Right ventricle myocardium inferior (tissue), 1 donor: ENCODE data around the gene ARX. TPM values are rescaled to one million over a fixed set of nuclear protein-coding genes. Genes with fewer than 3 reads are reported as not detected.

Experiments used
- ATAC-seq: fragments of 200-7000 bp; cut with Tn5 transposase; one replicate; pipeline ENCODE4 v1.9.1; 2020; ENCODE audit warnings: mild to moderate bottlenecking, moderate library complexity
- DNase-seq: peaks from one replicate; pipeline ENCODE4 v3.0.0; 2021; ENCODE audit errors: missing footprints
- intact Hi-C: fragments of 100-400 bp; cut with DNase I; formaldehyde crosslinking; loops from one replicate; pipeline ENCODE4 v1.11.0; 2022
- total RNA-seq: library from RNA; stranded (reverse); fragmentation: NEBNext Ultra II Directional; extraction: Animal tissue kit (Norgen Biotek cat#: 25700); gene quantifications from one replicate; pipeline ENCODE4 v1.2.1, GENCODE V29; 2021
- donor health status: DM: no; HTN: yes; CAD: no; lungs with severe emphysema.

The ARX gene
- total RNA-seq, 1 donor from 2014 or later: not detected

DNA sequence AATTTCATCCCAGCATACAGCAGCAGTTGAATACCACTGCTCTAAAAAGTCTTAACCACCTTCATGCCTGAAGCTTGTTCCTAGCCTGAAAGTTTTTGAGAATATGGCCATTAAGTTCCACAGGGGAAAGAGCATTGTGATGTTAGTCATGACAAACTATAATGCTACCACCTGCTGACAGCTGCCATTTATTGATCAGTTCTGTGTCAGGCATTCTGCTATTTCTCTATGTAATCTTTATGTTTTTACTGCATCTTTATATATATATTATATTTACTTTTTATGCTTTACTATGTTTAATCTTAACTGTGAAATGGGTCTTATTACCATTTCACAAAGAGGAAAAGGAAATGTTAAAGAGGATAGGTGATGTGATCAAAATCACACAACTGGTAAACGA, 54.0 kb downstream of the ARX start:
- ATAC-seq: no peak
- DNase-seq: no peak
- intact Hi-C loops: no loop called here

DNA sequence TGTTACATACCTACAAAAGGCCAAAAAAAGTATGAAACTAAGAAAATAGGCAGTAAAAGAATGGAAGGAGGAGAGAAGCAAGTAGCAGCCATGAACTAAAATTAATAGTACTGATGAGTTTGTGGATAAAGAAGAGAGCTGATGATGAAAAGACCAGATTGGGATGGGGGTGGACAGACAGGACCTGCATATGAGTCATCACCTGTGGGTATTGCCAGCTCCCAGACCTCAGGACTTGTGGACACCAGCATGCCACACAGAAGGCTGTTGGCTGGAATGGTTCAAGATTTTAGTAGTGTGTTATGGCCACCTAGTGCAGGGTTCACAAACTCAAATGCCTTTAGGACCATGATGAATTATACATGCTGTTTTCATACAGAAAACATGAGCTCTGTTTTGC, 58.9 kb downstream of the ARX start:
- intact Hi-C loops: no loop called here
- ATAC-seq: no peak
- DNase-seq: no peak

DNA sequence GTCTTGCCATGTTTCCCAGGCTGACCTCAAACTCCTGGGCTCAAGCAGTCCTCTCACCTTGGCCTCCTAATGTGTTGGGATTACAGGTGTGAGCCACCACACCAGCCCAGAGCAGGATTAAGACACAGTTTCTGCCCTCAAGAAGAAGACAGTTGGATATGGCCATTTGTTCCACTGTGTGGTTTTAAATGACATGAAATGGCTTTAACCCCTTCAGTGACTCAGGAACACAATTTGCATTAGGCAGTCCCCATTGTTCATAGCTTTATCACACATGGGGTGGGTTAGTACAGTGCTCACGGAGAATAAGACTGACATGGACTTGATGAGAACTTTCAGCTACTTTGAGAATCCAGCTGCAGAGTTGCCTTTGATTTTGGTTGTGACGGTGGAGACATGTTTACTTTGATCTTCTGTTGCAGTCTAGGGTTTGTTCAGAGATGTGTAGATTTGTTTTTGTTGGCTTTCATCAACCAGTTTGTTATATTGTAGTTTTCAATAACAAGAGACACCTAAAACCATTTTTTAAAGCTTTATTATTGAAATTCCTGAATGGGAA, 60.3 kb downstream of the ARX start:
- intact Hi-C loops: no loop called here
- DNase-seq (no peak), ATAC-seq (no peak)

DNA sequence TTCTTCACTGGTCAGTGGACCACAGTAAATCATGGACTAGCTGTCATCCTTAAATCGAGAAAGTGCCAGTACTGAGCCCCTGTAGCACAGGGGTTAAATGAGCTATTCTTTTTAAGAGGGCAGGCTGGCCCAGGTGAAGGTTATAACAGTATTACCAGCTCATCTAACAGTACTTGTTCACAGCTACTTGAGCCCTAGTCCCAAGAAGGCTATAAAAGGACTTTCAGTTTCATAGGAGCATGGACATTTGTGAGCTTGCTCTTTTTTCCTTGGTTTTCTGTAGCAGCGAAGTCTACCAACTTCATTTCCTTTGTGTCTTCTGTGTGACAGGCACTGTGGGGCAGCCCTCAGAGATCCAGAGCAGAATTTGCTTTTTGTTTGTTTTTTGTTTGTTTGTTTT, 61.0 kb downstream of the ARX start:
- ATAC-seq (no peak), DNase-seq (no peak)
- intact Hi-C loops: no loop called here
